NK-92 (cell line): ENCODE measurements around the gene TBXAS1.
"Not testable (repeated sequence)": the region's sequence is repeated elsewhere in the genome, so short reads cannot be mapped to it uniquely, and the experiment has no call there.

Experiments
- DNase-seq: peaks from one replicate; lab custom pipeline; 2025; ENCODE audit not compliant: unreplicated experiment; lab: John Stamatoyannopoulos, UW

The TBXAS1 gene

GRCh38 chr7:139825666-139826290 lies 3.3 kb upstream of the TBXAS1 start:
- no peak for DNase-seq

GRCh38 chr7:139827042-139827441 lies 2.0 kb upstream of the TBXAS1 start:
- DNase-seq, result no peak

GRCh38 chr7:139828446-139828845 lies 618 bp upstream of the TBXAS1 start:
- DNase-seq, result no peak

GRCh38 chr7:139829775-139830117 lies 682 bp downstream of the TBXAS1 start:
- no peak for DNase-seq

GRCh38 chr7:139830292-139830691 lies 1.2 kb downstream of the TBXAS1 start:
- DNase-seq, result no peak

GRCh38 chr7:139830782-139831501 lies 1.9 kb downstream of the TBXAS1 start:
- no peak for DNase-seq

- DNase-seq, result not testable (repeated sequence)
Measured at GRCh38 chr7:139835848-139836247, 6.8 kb downstream of the TBXAS1 start.

GRCh38 chr7:139837291-139837690 lies 8.2 kb downstream of the TBXAS1 start:
- DNase-seq, result not testable (repeated sequence)

GRCh38 chr7:139838276-139838675 lies 9.2 kb downstream of the TBXAS1 start:
- DNase-seq, result no peak

GRCh38 chr7:139838876-139839275 lies 9.8 kb downstream of the TBXAS1 start:
- DNase-seq, result no peak

GRCh38 chr7:139840776-139841175 lies 11.7 kb downstream of the TBXAS1 start:
- no peak for DNase-seq

- DNase-seq, result no peak
Measured at GRCh38 chr7:139842401-139843210, 13.5 kb downstream of the TBXAS1 start.

GRCh38 chr7:139843211-139843537 lies 14.1 kb downstream of the TBXAS1 start:
- DNase-seq, result not testable (repeated sequence)

GRCh38 chr7:139844779-139845442 lies 15.8 kb downstream of the TBXAS1 start:
- no peak for DNase-seq

- DNase-seq, result no peak
Measured at GRCh38 chr7:139845443-139845805, 16.4 kb downstream of the TBXAS1 start.

GRCh38 chr7:139846297-139846696 lies 17.2 kb downstream of the TBXAS1 start:
- no peak for DNase-seq

- DNase-seq, result no peak
Measured at GRCh38 chr7:139848274-139848673, 19.2 kb downstream of the TBXAS1 start.

GRCh38 chr7:139850906-139851305 lies 21.8 kb downstream of the TBXAS1 start:
- no peak for DNase-seq

- DNase-seq, result no peak
Measured at GRCh38 chr7:139851770-139852481, 22.9 kb downstream of the TBXAS1 start.

- no peak for DNase-seq
Measured at GRCh38 chr7:139852482-139852845, 23.4 kb downstream of the TBXAS1 start.

GRCh38 chr7:139853506-139854123 lies 24.6 kb downstream of the TBXAS1 start:
- DNase-seq, result no peak
